Activated naive CD8-positive, alpha-beta T cell treated with anti-CD3 and anti-CD28 coated beads, Interleukin-2, amount 10 ng/mL, durations not matched to agents 7 days and 5 days (primary cell): ENCODE measurements around the gene PDZRN3. TPM values are rescaled to one million over a fixed set of nuclear protein-coding genes. Genes with fewer than 3 reads are reported as not detected.

Source experiments
- ATAC-seq: fragments of 150-1000 bp; cut with Tn5 transposase; one replicate; pipeline ENCODE4 v1.10.0; 2021; ENCODE audit warnings: low read depth, moderate library complexity
- POLR2A ChIA-PET: fragments of 350-600 bp; sonication (Branson Sonifier 250); formaldehyde crosslinking; loops from one replicate; lab custom pipeline; 2021; ENCODE audit warnings: antibody characterized with exemption; lab: Charles Lee
- DNase-seq: peaks from one replicate; pipeline ENCODE4 v3.0.0; 2021
- H3K27ac Mint-ChIP-seq: one replicate; pipeline ENCODE4 v1.8.0; 2022; ENCODE audit warnings: mild to moderate bottlenecking, mixed read lengths
- H3K27me3 Mint-ChIP-seq: one replicate; pipeline ENCODE4 v1.8.0; 2022; ENCODE audit warnings: mild to moderate bottlenecking, moderate library complexity, mixed read lengths
- H3K36me3 Mint-ChIP-seq: one replicate; pipeline ENCODE4 v1.8.0; 2021; ENCODE audit warnings: mild to moderate bottlenecking, mixed read lengths
- H3K4me1 Mint-ChIP-seq: one replicate; pipeline ENCODE4 v1.8.0; 2021; ENCODE audit warnings: mixed read lengths
- H3K4me3 Mint-ChIP-seq: one replicate; pipeline ENCODE4 v1.8.0; 2022; ENCODE audit warnings: mild to moderate bottlenecking, moderate library complexity, mixed read lengths
- H3K9me3 Mint-ChIP-seq: one replicate; pipeline ENCODE4 v1.8.0; 2021; ENCODE audit warnings: mixed read lengths
- total RNA-seq, 2 experiments: library from RNA; stranded (reverse); gene quantifications; one replicate each; pipeline ENCODE4 v1.2.3, GENCODE V29; 2021

The PDZRN3 gene
- total RNA-seq, 2 experiments from 2014 or later = not detected

GRCh38 chr3:73419942-73420341 is 204.8 kb downstream of the PDZRN3 start:
- Mint-ChIP-seq H3K27me3 (peaks cover 5% of the 10 kb centered on the region), H3K9me3 (peaks cover 3% of the 10 kb centered on the region), H3K36me3 (no peaks in the 10 kb centered on the region), H3K4me1 (no peaks in the 10 kb centered on the region), H3K27ac (no peak overlapping the region), H3K4me3 (no peak overlapping the region)
- ATAC-seq (no peak), DNase-seq (no peak)
- POLR2A ChIA-PET = no interaction called here

DNA sequence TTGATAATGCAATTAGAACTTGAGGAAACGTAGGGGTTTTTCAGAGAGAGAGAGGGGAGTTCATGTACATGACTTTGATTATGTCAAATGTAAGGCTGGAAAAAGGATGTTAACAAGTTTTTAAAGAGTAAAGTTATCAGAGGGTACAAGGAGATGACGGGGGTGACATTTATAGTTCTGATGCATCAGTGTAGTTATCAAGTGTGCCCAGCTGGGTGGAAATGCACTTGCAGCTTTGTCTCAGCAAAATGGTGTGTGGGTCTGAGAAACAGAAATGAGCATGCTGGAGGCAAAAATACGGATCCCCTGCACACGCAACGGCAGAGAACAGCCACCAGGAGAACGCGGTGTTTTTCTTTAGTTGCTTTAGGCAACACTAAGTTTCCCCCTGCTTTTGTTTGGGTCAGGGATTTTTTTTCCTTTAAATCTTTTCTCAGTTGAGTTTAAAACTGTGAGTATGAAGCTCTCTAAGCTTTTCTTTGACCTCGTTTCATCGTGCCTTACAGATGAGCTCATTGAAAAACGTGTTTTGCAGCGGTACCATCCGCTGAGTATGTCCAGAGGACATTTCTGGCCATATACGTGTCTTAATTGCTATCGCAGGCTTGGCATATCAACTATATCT is 205.4 kb downstream of the PDZRN3 start:
- ATAC-seq = no peak
- Mint-ChIP-seq H3K27ac (no peak overlapping the region), H3K9me3 (peaks cover 4% of the 10 kb centered on the region), H3K4me3 (no peak overlapping the region), H3K36me3 (no peaks in the 10 kb centered on the region), H3K27me3 (peaks cover 5% of the 10 kb centered on the region), H3K4me1 (no peaks in the 10 kb centered on the region)
- DNase-seq = no peak
- POLR2A ChIA-PET = no interaction called here

GRCh38 chr3:73418681-73419080 is 206.1 kb downstream of the PDZRN3 start:
- no peaks in the 10 kb centered on the region for H3K4me1 Mint-ChIP-seq
- peaks cover 4% of the 10 kb centered on the region for H3K9me3 Mint-ChIP-seq
- H3K27me3 Mint-ChIP-seq = peaks cover 3% of the 10 kb centered on the region
- ATAC-seq (no peak), DNase-seq (no peak)
- POLR2A ChIA-PET = no interaction called here
- H3K4me3 Mint-ChIP-seq = no peak overlapping the region
- no peaks in the 10 kb centered on the region for H3K36me3 Mint-ChIP-seq
- no peak overlapping the region for H3K27ac Mint-ChIP-seq

GRCh38 chr3:73415118-73415517 is 209.6 kb downstream of the PDZRN3 start:
- H3K9me3 Mint-ChIP-seq = peaks cover 1% of the 10 kb centered on the region
- H3K27me3 Mint-ChIP-seq = no peaks in the 10 kb centered on the region
- POLR2A ChIA-PET = no interaction called here
- no peaks in the 10 kb centered on the region for H3K4me1 Mint-ChIP-seq
- no peak overlapping the region for H3K4me3 Mint-ChIP-seq
- no peak for ATAC-seq
- DNase-seq = no peak
- no peak overlapping the region for H3K27ac Mint-ChIP-seq
- H3K36me3 Mint-ChIP-seq = no peaks in the 10 kb centered on the region

GRCh38 chr3:73413619-73414018 is 211.1 kb downstream of the PDZRN3 start:
- H3K27me3 Mint-ChIP-seq = no peaks in the 10 kb centered on the region
- no peak overlapping the region for H3K27ac Mint-ChIP-seq
- H3K36me3 Mint-ChIP-seq = no peaks in the 10 kb centered on the region
- ATAC-seq = no peak
- no peak for DNase-seq
- H3K4me1 Mint-ChIP-seq = no peaks in the 10 kb centered on the region
- no peak overlapping the region for H3K4me3 Mint-ChIP-seq
- peaks cover 1% of the 10 kb centered on the region for H3K9me3 Mint-ChIP-seq
- POLR2A ChIA-PET = no interaction called here

DNA sequence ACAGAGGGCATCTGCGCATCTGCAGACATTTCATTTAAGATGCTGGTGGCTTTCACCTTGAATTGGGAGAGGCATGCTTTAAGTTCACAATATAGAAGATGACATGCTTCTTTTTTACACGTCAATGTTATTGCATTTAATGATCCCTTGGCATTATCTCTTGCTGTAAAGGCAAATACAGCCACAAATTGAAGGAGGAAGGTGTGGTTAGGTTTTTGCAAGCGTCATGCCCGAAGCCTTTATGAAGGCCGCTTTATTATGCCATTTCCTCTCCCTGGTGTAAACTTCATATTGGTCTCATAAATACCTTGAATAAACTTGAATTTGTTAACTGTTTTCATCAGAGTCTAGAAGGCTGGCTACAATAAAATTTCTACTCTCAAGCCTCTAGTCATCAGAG is 212.7 kb downstream of the PDZRN3 start:
- POLR2A ChIA-PET = no interaction called here
- Mint-ChIP-seq H3K4me3 (no peak overlapping the region), H3K9me3 (peaks cover 1% of the 10 kb centered on the region), H3K4me1 (no peaks in the 10 kb centered on the region), H3K27ac (no peak overlapping the region), H3K36me3 (no peaks in the 10 kb centered on the region), H3K27me3 (no peaks in the 10 kb centered on the region)
- no peak for DNase-seq
- no peak for ATAC-seq

DNA sequence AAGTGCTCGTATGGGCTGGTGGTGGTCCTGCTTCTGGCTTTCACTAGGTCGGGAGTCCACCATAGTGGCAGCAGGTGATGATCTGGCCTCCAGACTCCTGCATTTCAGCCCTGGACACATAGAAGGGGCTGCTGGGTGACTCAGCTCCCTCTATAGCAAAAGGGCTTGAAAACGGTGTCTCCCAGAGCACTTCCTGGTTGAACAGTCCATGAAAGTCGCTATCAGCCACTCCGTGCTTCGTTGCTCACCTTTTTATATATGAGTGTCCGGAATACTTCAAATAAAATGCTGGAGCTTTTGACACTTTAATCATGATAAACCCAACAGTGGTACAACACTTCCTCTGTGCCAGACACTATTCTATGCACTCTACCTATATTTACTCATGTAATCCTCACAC is 213.2 kb downstream of the PDZRN3 start:
- no peaks in the 10 kb centered on the region for H3K36me3 Mint-ChIP-seq
- ATAC-seq = no peak
- H3K27me3 Mint-ChIP-seq = no peaks in the 10 kb centered on the region
- no peak overlapping the region for H3K27ac Mint-ChIP-seq
- H3K4me3 Mint-ChIP-seq = no peak overlapping the region
- peaks cover 1% of the 10 kb centered on the region for H3K9me3 Mint-ChIP-seq
- POLR2A ChIA-PET = no interaction called here
- H3K4me1 Mint-ChIP-seq = no peaks in the 10 kb centered on the region
- DNase-seq = no peak

DNA sequence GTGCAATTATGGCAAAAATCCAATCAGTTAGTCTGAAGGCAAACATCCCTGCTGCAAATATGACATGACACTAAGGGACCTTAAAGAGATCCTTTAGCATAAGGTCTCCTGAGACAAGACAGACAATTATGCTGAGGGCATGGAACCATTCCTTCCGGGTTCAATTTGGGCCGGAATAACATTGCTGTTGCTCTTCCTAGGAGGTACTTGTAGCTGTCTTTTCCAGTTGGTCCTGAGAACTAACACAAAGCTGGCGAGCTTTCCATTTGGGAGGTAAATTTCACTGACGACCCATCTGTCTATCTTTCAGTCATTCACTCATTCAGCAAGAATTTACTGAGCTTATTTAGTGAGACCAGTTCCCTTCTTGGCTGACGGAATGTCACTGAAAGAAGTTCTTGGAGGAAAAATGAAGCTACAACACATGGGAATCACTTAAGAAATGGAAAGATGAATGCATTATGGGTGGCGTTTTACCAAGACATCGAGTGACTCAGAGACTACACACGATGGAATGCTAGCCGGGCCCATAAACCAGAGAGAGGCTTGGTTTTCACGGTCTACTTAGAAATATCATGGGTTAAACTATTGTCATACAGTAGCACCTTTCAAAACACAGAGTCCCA is 215.5 kb downstream of the PDZRN3 start:
- no peaks in the 10 kb centered on the region for H3K9me3 Mint-ChIP-seq
- no peak for DNase-seq
- POLR2A ChIA-PET = no interaction called here
- H3K36me3 Mint-ChIP-seq = no peaks in the 10 kb centered on the region
- no peak overlapping the region for H3K27ac Mint-ChIP-seq
- ATAC-seq = no peak
- H3K27me3 Mint-ChIP-seq = no peaks in the 10 kb centered on the region
- no peaks in the 10 kb centered on the region for H3K4me1 Mint-ChIP-seq
- no peak overlapping the region for H3K4me3 Mint-ChIP-seq

DNA sequence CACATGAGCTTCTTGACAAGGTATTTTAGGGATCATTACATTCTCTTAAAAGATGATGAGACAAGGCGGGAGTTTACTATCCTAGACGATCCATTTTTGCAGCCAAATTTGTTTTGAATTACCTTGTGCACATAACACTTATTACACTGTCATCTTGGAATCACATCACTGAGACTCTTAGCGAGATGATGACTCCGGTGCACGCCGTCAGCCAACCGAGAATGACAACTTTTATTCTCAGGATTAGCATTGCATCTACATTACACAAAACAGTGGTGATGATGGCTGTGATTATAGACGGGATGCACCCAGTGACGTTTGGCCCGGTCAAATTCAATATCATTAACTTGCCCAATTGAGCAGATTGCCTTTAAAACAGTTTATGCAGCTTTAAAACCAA is 216.1 kb downstream of the PDZRN3 start:
- no peaks in the 10 kb centered on the region for H3K9me3 Mint-ChIP-seq
- ATAC-seq (no peak), DNase-seq (no peak)
- H3K4me1 Mint-ChIP-seq = no peaks in the 10 kb centered on the region
- no peak overlapping the region for H3K27ac Mint-ChIP-seq
- H3K4me3 Mint-ChIP-seq = no peak overlapping the region
- no peaks in the 10 kb centered on the region for H3K36me3 Mint-ChIP-seq
- no peaks in the 10 kb centered on the region for H3K27me3 Mint-ChIP-seq
- POLR2A ChIA-PET = no interaction called here

DNA sequence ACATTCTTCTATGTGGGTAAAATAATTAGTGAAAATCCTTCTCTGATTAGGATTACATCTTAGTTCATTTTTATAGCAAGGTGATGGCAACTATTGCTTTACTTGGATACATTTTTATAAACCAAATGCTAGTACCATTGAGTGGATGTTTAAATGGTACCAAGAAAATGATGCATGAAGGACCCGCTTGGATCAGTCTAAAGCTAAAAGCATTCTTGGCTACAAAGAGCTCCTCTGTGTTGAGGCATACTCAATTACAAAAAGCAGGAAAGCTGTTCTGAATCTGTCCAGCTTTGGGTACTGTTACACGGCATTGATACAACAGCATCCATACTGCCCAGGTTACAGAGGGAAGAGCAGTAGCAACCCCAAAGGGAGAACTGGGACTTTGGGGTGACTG is 217.2 kb downstream of the PDZRN3 start:
- no peak overlapping the region for H3K4me3 Mint-ChIP-seq
- ATAC-seq (no peak), DNase-seq (no peak)
- no peaks in the 10 kb centered on the region for H3K36me3 Mint-ChIP-seq
- POLR2A ChIA-PET = no interaction called here
- H3K4me1 Mint-ChIP-seq = no peaks in the 10 kb centered on the region
- H3K27ac Mint-ChIP-seq = no peak overlapping the region
- H3K27me3 Mint-ChIP-seq = no peaks in the 10 kb centered on the region
- no peaks in the 10 kb centered on the region for H3K9me3 Mint-ChIP-seq

GRCh38 chr3:73405853-73406252 is 218.9 kb downstream of the PDZRN3 start:
- H3K36me3 Mint-ChIP-seq = no peaks in the 10 kb centered on the region
- H3K27me3 Mint-ChIP-seq = peaks cover 1% of the 10 kb centered on the region
- H3K4me1 Mint-ChIP-seq = no peaks in the 10 kb centered on the region
- H3K27ac Mint-ChIP-seq = no peak overlapping the region
- no peaks in the 10 kb centered on the region for H3K9me3 Mint-ChIP-seq
- no peak for ATAC-seq
- H3K4me3 Mint-ChIP-seq = no peak overlapping the region
- POLR2A ChIA-PET = no interaction called here
- no peak for DNase-seq

DNA sequence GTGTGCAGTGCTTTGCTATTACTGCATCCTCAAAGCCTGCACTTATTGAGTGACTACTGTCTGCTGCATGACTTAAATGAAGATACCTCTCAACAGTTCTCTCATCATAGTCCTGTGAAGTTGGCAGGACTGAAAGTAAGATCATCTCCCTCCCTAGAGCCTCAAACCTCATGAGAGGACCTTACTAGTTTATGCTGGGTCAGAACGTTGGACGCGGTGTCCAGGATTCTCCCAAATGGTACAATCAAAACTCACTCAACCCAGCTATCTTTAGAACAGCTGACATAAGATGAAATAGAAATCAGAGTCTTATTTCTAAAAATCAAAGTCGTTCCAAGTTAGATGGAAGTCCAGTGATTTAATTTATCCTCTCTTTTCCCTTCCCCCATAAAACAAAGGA is 219.7 kb downstream of the PDZRN3 start:
- Mint-ChIP-seq H3K4me3 (no peak overlapping the region), H3K27me3 (peaks cover 3% of the 10 kb centered on the region), H3K36me3 (no peaks in the 10 kb centered on the region), H3K4me1 (no peaks in the 10 kb centered on the region), H3K27ac (no peak overlapping the region), H3K9me3 (no peaks in the 10 kb centered on the region)
- POLR2A ChIA-PET = no interaction called here
- no peak for ATAC-seq
- DNase-seq = no peak

GRCh38 chr3:73404435-73404834 is 220.3 kb downstream of the PDZRN3 start:
- H3K9me3 Mint-ChIP-seq = no peaks in the 10 kb centered on the region
- POLR2A ChIA-PET = no interaction called here
- H3K27ac Mint-ChIP-seq = no peak overlapping the region
- no peaks in the 10 kb centered on the region for H3K36me3 Mint-ChIP-seq
- DNase-seq = no peak
- no peak for ATAC-seq
- H3K4me3 Mint-ChIP-seq = no peak overlapping the region
- H3K4me1 Mint-ChIP-seq = no peaks in the 10 kb centered on the region
- H3K27me3 Mint-ChIP-seq = peaks cover 3% of the 10 kb centered on the region

- ATAC-seq = no peak
- Mint-ChIP-seq H3K36me3 (no peaks in the 10 kb centered on the region), H3K27ac (no peak overlapping the region), H3K9me3 (no peaks in the 10 kb centered on the region), H3K4me1 (no peaks in the 10 kb centered on the region), H3K27me3 (peaks cover 3% of the 10 kb centered on the region), H3K4me3 (no peak overlapping the region)
- POLR2A ChIA-PET = no interaction called here
- DNase-seq = no peak
Measured at GRCh38 chr3:73403444-73403843, 221.3 kb downstream of the PDZRN3 start.
